Peyer's patch (tissue), 4 donors: ENCODE results near the gene PPM1M. TPM values are rescaled to one million over a fixed set of nuclear protein-coding genes. Genes with fewer than 3 reads are reported as not detected.
"Not testable (repeated sequence)": the region's sequence is repeated elsewhere in the genome, so short reads cannot be mapped to it uniquely, and the experiment has no call there.

ENCODE experiments used
- DNase-seq, 3 donors: peaks; one replicate each; pipeline ENCODE4 v3.0.0-alpha.2; 2017 to 2019
- H3K27ac ChIP-seq, 4 donors: fragments of 200-600 bp; sonication (generic); one replicate each; pipeline ENCODE4 v1.5.1; 2016 to 2019
- H3K27me3 ChIP-seq, 2 donors: fragments of 200-600 bp; sonication (generic); one replicate each; pipeline ENCODE4 v1.5.1; 2019
- H3K36me3 ChIP-seq, 3 donors: fragments of 200-600 bp; sonication (generic); one replicate each; pipeline ENCODE4 v1.5.1; 2016 to 2019
- H3K4me1 ChIP-seq, 4 donors: fragments of 200-600 bp; sonication (generic); one replicate each; pipeline ENCODE4 v1.5.1; 2016 to 2019
- H3K4me3 ChIP-seq, 4 donors: fragments of 200-600 bp; sonication (generic); 1 replicate in 3 of 4; 2 replicates in 1 of 4; pipeline ENCODE4 v1.5.1; 2016 to 2019; ENCODE audit warnings: mild to moderate bottlenecking in 1 of 4
- H3K9me3 ChIP-seq, 4 donors: fragments of 200-600 bp; sonication (generic); one replicate each; pipeline ENCODE4 v1.5.1; 2016 to 2019; ENCODE audit warnings: mild to moderate bottlenecking in 1 of 4
- POLR2A ChIP-seq, 2 donors: fragments of 450-650 bp; IDR thresholded peaks; one replicate each; pipeline ENCODE4 v1.5.1; 2017; ENCODE audit warnings: antibody characterized with exemption in 2 of 2, mild to moderate bottlenecking in 2 of 2, moderate library complexity in 2 of 2
- total RNA-seq, 4 donors: library from RNA; depleted of rRNA; stranded (reverse); fragments of >200 nt; gene quantifications; one replicate each; pipeline ENCODE4 v1.1.0, GENCODE V29; 2016
- TF ChIP-seq, protein P1 (sequence below), 6 experiments: fragments of 450-650 bp in 4 of 6; fragments of 200-600 bp in 2 of 6; sonication (generic) in 1 of 6; IDR thresholded peaks; one replicate each; pipeline ENCODE4 v1.5.1; 2017 to 2019; ENCODE audit warnings: antibody characterized with exemption in 6 of 6, mild to moderate bottlenecking in 3 of 6, moderate library complexity in 1 of 6

Gene PPM1M
- total RNA-seq, 4 donors from 2014 or later: 4.0 to 32.2 (median 6.7) TPM

DNA sequence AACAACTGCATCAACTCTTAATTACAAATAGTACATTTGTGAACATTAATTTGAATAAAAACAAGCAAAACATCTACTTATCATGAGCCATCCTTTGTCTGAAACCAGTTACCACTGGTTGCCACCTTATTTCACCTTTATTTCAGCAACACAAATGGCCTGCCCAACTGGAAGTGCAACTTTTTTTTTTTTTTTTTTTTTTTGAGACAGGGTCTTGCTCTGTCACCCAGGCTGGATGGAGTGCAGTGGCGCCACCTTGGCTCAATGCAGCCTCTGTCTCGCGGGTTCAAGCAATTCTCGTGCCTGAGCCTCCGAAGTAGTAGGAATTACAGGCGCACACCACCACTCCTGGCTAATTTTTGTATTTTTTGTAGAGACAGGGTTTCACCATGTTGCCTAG lies 19.8 kb downstream of the PPM1M start:
- peaks cover 0 to 19% (median 3%) of the 10 kb centered on the region in 4 donors for H3K4me1 ChIP-seq
- peaks cover 0 to 91% (median 0%) of the 10 kb centered on the region in 3 donors for H3K36me3 ChIP-seq
- H3K9me3 ChIP-seq: no peaks in the 10 kb centered on the region
- no peaks in the 10 kb centered on the region for H3K27me3 ChIP-seq
- no peak overlapping the region for H3K4me3 ChIP-seq
- no peak for TF ChIP-seq POLR2A (IDR thresholded peaks at IDR 0.05)
- TF ChIP-seq, protein P1, sequence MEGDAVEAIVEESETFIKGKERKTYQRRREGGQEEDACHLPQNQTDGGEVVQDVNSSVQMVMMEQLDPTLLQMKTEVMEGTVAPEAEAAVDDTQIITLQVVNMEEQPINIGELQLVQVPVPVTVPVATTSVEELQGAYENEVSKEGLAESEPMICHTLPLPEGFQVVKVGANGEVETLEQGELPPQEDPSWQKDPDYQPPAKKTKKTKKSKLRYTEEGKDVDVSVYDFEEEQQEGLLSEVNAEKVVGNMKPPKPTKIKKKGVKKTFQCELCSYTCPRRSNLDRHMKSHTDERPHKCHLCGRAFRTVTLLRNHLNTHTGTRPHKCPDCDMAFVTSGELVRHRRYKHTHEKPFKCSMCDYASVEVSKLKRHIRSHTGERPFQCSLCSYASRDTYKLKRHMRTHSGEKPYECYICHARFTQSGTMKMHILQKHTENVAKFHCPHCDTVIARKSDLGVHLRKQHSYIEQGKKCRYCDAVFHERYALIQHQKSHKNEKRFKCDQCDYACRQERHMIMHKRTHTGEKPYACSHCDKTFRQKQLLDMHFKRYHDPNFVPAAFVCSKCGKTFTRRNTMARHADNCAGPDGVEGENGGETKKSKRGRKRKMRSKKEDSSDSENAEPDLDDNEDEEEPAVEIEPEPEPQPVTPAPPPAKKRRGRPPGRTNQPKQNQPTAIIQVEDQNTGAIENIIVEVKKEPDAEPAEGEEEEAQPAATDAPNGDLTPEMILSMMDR (IDR thresholded peaks at IDR 0.05): no peak
- DNase-seq: no peak
- no peak overlapping the region for H3K27ac ChIP-seq

DNA sequence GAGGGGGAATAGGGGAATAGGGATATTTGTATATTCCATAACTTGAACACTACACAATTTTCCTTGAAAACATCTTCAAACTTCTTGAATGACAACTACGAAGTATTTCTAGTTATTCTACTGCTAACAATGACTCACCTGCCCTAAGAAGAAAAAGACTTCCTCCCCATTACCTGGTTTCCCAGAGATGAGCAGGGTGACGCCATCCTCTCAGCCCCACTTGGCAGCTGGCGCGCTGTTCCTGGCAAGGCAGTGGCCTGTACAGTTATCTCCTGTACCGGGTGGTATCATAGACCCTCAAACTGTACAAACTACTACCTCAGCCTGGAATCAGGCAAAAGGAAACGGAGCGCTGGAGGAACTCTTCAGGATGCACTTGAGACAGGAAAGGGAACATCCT lies 22.5 kb downstream of the PPM1M start:
- H3K9me3 ChIP-seq: no peaks in the 10 kb centered on the region
- no peak for DNase-seq

DNA sequence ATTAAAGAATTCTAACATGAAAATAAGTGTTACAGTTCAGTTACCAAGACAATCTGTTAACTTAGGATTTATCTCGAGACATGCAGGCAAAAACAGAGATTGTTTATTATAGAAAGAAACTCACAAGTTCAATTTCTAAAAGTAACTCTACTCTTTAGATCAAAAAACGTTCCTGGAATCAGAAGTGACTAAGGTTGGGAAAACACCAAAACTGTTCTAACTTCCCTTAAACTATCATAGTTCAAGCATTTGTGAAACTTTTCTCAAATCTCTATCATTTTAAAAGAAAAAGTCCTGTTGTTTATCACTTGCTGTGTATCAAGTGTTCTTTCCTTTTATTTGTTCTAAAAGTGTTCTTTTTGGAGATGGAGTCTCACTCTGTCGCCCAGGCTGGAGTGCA lies 24.2 kb downstream of the PPM1M start:
- no peak for DNase-seq
- peaks cover 0 to 47% (median 0%) of the 10 kb centered on the region in 3 donors for H3K36me3 ChIP-seq
- peaks cover 3 to 61% (median 16%) of the 10 kb centered on the region in 4 donors for H3K4me1 ChIP-seq
- H3K4me3 ChIP-seq: no peak overlapping the region
- no peaks in the 10 kb centered on the region for H3K27me3 ChIP-seq
- peak overlapping the region; percentile 33 to 69 (median 36) for H3K27ac ChIP-seq
- no peaks in the 10 kb centered on the region for H3K9me3 ChIP-seq
- TF ChIP-seq, protein P1 (IDR thresholded peaks at IDR 0.05): no peak
- no peak for TF ChIP-seq POLR2A (IDR thresholded peaks at IDR 0.05)

More for the DNA sequence above, 22.5 kb downstream of the PPM1M start:
- TF ChIP-seq POLR2A (IDR thresholded peaks at IDR 0.05): no peak
- TF ChIP-seq, protein P1 (IDR thresholded peaks at IDR 0.05): no peak
- H3K4me3 ChIP-seq: no peak overlapping the region
- H3K36me3 ChIP-seq: peaks cover 0 to 65% (median 0%) of the 10 kb centered on the region in 3 donors
- H3K27ac ChIP-seq: no peak overlapping the region
- H3K27me3 ChIP-seq: no peaks in the 10 kb centered on the region
- H3K4me1 ChIP-seq: peaks cover 3 to 45% (median 16%) of the 10 kb centered on the region in 4 donors

DNA sequence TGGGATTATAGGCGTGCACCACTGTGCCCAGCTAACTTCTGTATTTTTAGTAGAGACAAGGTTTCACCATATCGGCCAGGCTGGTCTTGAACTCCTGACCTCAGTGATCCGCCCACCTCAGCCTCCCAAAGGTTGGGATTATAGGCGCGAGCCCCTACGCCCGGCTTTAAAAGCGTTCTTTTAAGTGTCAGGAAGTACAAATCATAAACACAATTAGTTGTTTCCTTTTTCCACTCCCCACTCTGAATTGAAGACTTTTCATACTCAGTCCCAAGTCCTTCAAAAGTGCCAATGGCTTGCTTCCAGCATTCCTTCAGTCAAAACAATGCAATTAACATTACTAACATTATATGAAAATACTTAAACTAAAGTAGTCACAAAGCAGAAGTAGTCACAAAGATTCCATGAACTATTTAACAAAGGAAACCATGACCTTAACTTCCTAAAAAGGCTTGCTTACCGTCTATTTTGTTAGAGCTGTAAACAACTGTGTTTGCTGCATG lies 24.7 kb downstream of the PPM1M start:
- Histone ChIP-seq H3K4me1 (peaks cover 3 to 67% (median 18%) of the 10 kb centered on the region in 4 donors), H3K4me3 (no peak overlapping the region), H3K9me3 (no peaks in the 10 kb centered on the region), H3K36me3 (peaks cover 0 to 43% (median 0%) of the 10 kb centered on the region in 3 donors), H3K27me3 (no peaks in the 10 kb centered on the region), H3K27ac (peak overlapping the region; percentile 33 to 69 (median 36))
- TF ChIP-seq, protein P1 (IDR thresholded peaks at IDR 0.05): no peak
- no peak for TF ChIP-seq POLR2A (IDR thresholded peaks at IDR 0.05)
- DNase-seq: no peak

DNA sequence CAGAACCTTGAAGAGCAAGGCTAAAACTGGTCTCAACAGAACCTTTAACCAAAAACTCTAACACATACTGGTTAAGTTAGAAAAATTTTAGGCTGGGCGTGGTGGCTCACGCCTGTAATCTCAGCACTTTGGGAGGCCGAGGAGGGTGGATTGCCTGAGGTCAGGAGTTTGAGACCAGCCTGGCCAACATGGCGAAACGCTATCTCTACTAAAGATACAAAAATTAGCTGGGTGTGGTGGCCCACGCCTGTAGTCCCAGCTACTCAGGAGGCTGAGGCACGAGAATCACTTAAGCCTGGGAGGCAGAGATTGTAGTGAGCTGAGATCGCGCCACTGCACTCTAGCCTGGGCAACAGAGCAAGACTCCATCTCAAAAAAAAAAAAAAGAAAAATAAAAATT lies 26.6 kb downstream of the PPM1M start:
- H3K9me3 ChIP-seq, DNase-seq, H3K27me3 ChIP-seq: not testable (repeated sequence)
- peaks cover 3 to 85% (median 21%) of the 10 kb centered on the region in 4 donors for H3K4me1 ChIP-seq
- peak overlapping the region in 1 of 4 donors; percentile 15 for H3K4me3 ChIP-seq
- peak overlapping the region in 3 of 4 donors; percentile 9 to 69 (median 40) for H3K27ac ChIP-seq
- H3K36me3 ChIP-seq: peaks cover 0 to 24% (median 0%) of the 10 kb centered on the region in 3 donors

DNA sequence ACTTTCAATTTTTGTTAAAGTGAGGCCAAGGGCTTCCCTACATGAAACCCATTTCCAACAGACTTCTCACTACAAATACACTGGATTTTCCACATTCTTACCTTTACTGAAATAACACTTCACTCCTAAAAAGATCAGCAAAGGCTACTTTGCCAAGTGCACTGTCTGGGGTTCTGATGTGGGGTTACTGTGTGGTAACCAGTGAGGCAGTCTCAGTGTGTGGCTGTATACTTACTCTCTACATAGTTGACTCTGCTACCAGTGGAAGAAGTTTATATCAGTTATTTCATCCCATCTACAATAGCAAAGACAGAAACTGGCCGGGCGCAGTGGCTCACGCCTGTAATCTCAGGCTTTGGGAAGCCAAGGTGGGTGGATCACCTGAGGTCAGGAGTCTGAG lies 27.3 kb downstream of the PPM1M start:
- Histone ChIP-seq H3K9me3 (no peaks in the 10 kb centered on the region), H3K4me3 (no peak overlapping the region), H3K36me3 (peaks cover 0 to 18% (median 0%) of the 10 kb centered on the region in 3 donors), H3K27me3 (no peaks in the 10 kb centered on the region), H3K4me1 (peaks cover 3 to 86% (median 21%) of the 10 kb centered on the region in 4 donors), H3K27ac (peak overlapping the region in 1 of 4 donors; percentile 49)
- DNase-seq: no peak
- TF ChIP-seq, protein P1 (IDR thresholded peaks at IDR 0.05): no peak
- TF ChIP-seq POLR2A (IDR thresholded peaks at IDR 0.05): no peak

DNA sequence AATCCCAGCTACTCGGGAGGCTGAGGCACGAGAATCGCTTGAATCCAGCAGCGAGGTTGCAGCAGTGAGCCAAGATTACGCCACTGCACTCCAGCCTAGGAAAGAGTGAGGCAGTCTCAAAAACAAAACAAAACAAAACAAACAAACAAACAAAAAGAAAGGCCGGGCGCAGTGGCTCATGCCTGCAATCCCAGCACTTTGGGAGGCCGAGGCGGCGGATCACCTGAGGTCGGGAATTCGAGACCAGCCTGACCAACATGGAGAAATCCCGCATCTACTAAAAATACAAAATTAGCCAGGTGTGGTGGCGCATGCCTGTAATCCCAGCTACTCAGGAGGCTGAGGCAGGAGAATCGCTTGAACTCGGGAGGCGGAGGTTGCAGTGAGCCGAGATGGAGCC lies 29.2 kb downstream of the PPM1M start:
- not testable (repeated sequence) for H3K27me3 ChIP-seq, DNase-seq, H3K36me3 ChIP-seq, H3K9me3 ChIP-seq
- H3K4me3 ChIP-seq: peak overlapping the region in 1 of 4 donors; percentile 12
- H3K4me1 ChIP-seq: peaks cover 3 to 78% (median 24%) of the 10 kb centered on the region in 4 donors
- peak overlapping the region in 2 of 4 donors; percentile 11 to 49 for H3K27ac ChIP-seq
